Loucy (cell line): ENCODE results near the gene TNNI2.
A peak's percentile ranks its signal among the peaks of the same experiment; 100 is the strongest.

Experiments
- H2AFZ ChIP-seq: fragments of 200-600 bp; sonication (generic); 2 replicates; pipeline ENCODE4 v1.6.0; 2016; ENCODE audit warnings: antibody characterized with exemption, mild to moderate bottlenecking, low read length, moderate library complexity
- H3F3A ChIP-seq: fragments of 200-600 bp; 2 replicates; pipeline ENCODE4 v1.6.0; 2016; ENCODE audit warnings: antibody characterized with exemption, low read depth, mild to moderate bottlenecking
- H3K27me3 ChIP-seq: fragments of 200-600 bp; sonication (generic); 2 replicates; pipeline ENCODE4 v1.6.1; 2014; ENCODE audit warnings: low read length, mild to moderate bottlenecking; ENCODE audit not compliant: insufficient read depth, poor library complexity, severe bottlenecking
- H3K36me3 ChIP-seq: fragments of 200-600 bp; sonication (generic); 2 replicates; pipeline ENCODE4 v1.6.1; 2016; ENCODE audit warnings: low read length; ENCODE audit not compliant: insufficient read depth
- H3K4me1 ChIP-seq: fragments of 200-600 bp; sonication (generic); 2 replicates; pipeline ENCODE4 v1.5.1; 2014; ENCODE audit warnings: low read length, mild to moderate bottlenecking; ENCODE audit not compliant: insufficient read depth, poor library complexity, severe bottlenecking
- H3K4me2 ChIP-seq: fragments of 200-600 bp; sonication (generic); 2 replicates; pipeline ENCODE4 v1.6.0; 2014; ENCODE audit warnings: antibody characterized with exemption, low read length, low read depth, mild to moderate bottlenecking; ENCODE audit not compliant: poor library complexity, severe bottlenecking
- H3K4me3 ChIP-seq: fragments of 200-600 bp; sonication (generic); 2 replicates; pipeline ENCODE4 v1.5.1; 2014; ENCODE audit warnings: low read length, mild to moderate bottlenecking, mixed read lengths; ENCODE audit not compliant: poor library complexity, severe bottlenecking
- H3K79me2 ChIP-seq: fragments of 200-600 bp; sonication (generic); 2 replicates; pipeline ENCODE4 v1.6.1; 2014; ENCODE audit warnings: low read length; ENCODE audit not compliant: insufficient read depth
- H3K9ac ChIP-seq: fragments of 200-600 bp; sonication (generic); 2 replicates; pipeline ENCODE4 v1.6.0; 2014; ENCODE audit warnings: mild to moderate bottlenecking, low read depth, low read length, moderate library complexity; ENCODE audit not compliant: poor library complexity, severe bottlenecking
- H3K9me2 ChIP-seq: fragments of 200-600 bp; sonication (generic); replicated peaks from 2 replicates; pipeline ENCODE4 v1.6.1; 2016; ENCODE audit warnings: low read depth, low read length, mixed read lengths
- H3K9me3 ChIP-seq: fragments of 200-600 bp; sonication (generic); 2 replicates; pipeline ENCODE4 v1.6.1; 2014; ENCODE audit warnings: mild to moderate bottlenecking, antibody characterized with exemption, low read length, low read depth; ENCODE audit not compliant: insufficient read depth
- H4K20me1 ChIP-seq: fragments of 200-600 bp; sonication (generic); 2 replicates; pipeline ENCODE4 v1.6.0; 2014; ENCODE audit warnings: antibody characterized with exemption, low read length, mild to moderate bottlenecking; ENCODE audit not compliant: insufficient read depth, poor library complexity, severe bottlenecking
- CTCF ChIP-seq: fragments of 200-600 bp; sonication (generic); conservative IDR thresholded peaks from 2 replicates; pipeline ENCODE4 v1.5.1; 2014; ENCODE audit warnings: mild to moderate bottlenecking, antibody characterized with exemption, low read length
- EZH2phosphoT487 ChIP-seq: fragments of 200-600 bp; IDR thresholded peaks from 2 replicates; pipeline ENCODE4 v1.6.1; 2018; ENCODE audit warnings: antibody characterized with exemption, mild to moderate bottlenecking, moderate library complexity, borderline replicate concordance

TNNI2 gene

GRCh38 chr11:1881442-1882264, 42.9 kb downstream of the TNNI2 start:
- peaks cover 8% of the 10 kb centered on the region for H3K4me1 ChIP-seq
- peaks cover 3% of the 10 kb centered on the region; the same call in 1 of the 2 replicates for H3K79me2 ChIP-seq
- H3K36me3 ChIP-seq, result peaks cover 30% of the 10 kb centered on the region; the same call in 1 of the 2 replicates
- H3F3A ChIP-seq, result no peaks in the 10 kb centered on the region
- no peak for TF ChIP-seq CTCF
- TF ChIP-seq EZH2phosphoT487, result no peak
- no peak overlapping the region for H3K4me3 ChIP-seq
- no peaks in the 10 kb centered on the region for H3K9me2 ChIP-seq
- no peak overlapping the region for H2AFZ ChIP-seq
- H3K9me3 ChIP-seq, result no peaks in the 10 kb centered on the region
- H3K9ac ChIP-seq, result no peak overlapping the region
- H3K4me2 ChIP-seq, result no peak overlapping the region
- no peaks in the 10 kb centered on the region for H4K20me1 ChIP-seq
- H3K27me3 ChIP-seq, result no peaks in the 10 kb centered on the region

GRCh38 chr11:1882265-1883238, 43.8 kb downstream of the TNNI2 start:
- Histone ChIP-seq H3K4me3 (no peak overlapping the region), H3K9ac (peak overlapping the region; percentile 3), H3K9me3 (no peaks in the 10 kb centered on the region), H3K4me2 (no peak overlapping the region), H3K36me3 (peaks cover 31% of the 10 kb centered on the region; the same call in 1 of the 2 replicates), H2AFZ (no peak overlapping the region), H3K4me1 (peaks cover 11% of the 10 kb centered on the region), H3K27me3 (no peaks in the 10 kb centered on the region), H3K9me2 (no peaks in the 10 kb centered on the region), H3F3A (no peaks in the 10 kb centered on the region), H4K20me1 (no peaks in the 10 kb centered on the region), H3K79me2 (peaks cover 2% of the 10 kb centered on the region; the same call in 1 of the 2 replicates)
- no peak for TF ChIP-seq EZH2phosphoT487
- TF ChIP-seq CTCF, result peak; percentile 81

- peaks cover 11% of the 10 kb centered on the region; the same call in 1 of the 2 replicates for H3K79me2 ChIP-seq
- no peak overlapping the region for H3K4me2 ChIP-seq
- no peak overlapping the region for H2AFZ ChIP-seq
- H3K27me3 ChIP-seq, result no peaks in the 10 kb centered on the region
- no peaks in the 10 kb centered on the region for H3K9me3 ChIP-seq
- no peaks in the 10 kb centered on the region for H3F3A ChIP-seq
- H3K36me3 ChIP-seq, result peaks cover 31% of the 10 kb centered on the region; the same call in 1 of the 2 replicates
- no peaks in the 10 kb centered on the region for H3K9me2 ChIP-seq
- peaks cover 20% of the 10 kb centered on the region for H3K4me1 ChIP-seq
- H3K9ac ChIP-seq, result no peak overlapping the region
- TF ChIP-seq EZH2phosphoT487, result no peak
- H4K20me1 ChIP-seq, result no peaks in the 10 kb centered on the region
- H3K4me3 ChIP-seq, result no peak overlapping the region
Measured at GRCh38 chr11:1883346-1884302, 44.8 kb downstream of the TNNI2 start.
